Transverse colon (tissue), 4 donors: ENCODE results near the gene HS2ST1. TPM values are rescaled to one million over a fixed set of nuclear protein-coding genes. Genes with fewer than 3 reads are reported as not detected.

ENCODE experiments used
- DNase-seq: peaks from one replicate; pipeline ENCODE4 v3.0.0-alpha.2; 2019
- H3K27ac ChIP-seq, 4 donors: fragments of 200-600 bp; sonication (generic); 2 replicates each; pipeline ENCODE4 v1.5.1; 2016 to 2018; ENCODE audit warnings: inconsistent platforms in 4 of 4
- H3K27me3 ChIP-seq: fragments of 200-600 bp; sonication (generic); 2 replicates; pipeline ENCODE4 v1.5.1; 2017; ENCODE audit warnings: inconsistent platforms
- H3K36me3 ChIP-seq, 4 donors: fragments of 200-600 bp; sonication (generic); 2 replicates each; pipeline ENCODE4 v1.5.1; 2017 to 2019; ENCODE audit warnings: inconsistent platforms in 4 of 4
- H3K4me1 ChIP-seq, 4 donors: fragments of 200-600 bp; sonication (generic); 2 replicates each; pipeline ENCODE4 v1.5.1; 2017 to 2020; ENCODE audit warnings: inconsistent platforms in 4 of 4
- H3K4me3 ChIP-seq, 4 donors: fragments of 200-600 bp; sonication (generic); 1 replicate in 1 of 4; 2 replicates in 3 of 4; pipeline versions ENCODE4 v1.5.1 to v1.6.1; 2017 to 2019; ENCODE audit warnings: inconsistent platforms in 4 of 4
- H3K9me3 ChIP-seq, 2 donors: fragments of 200-600 bp; sonication (generic); 2 replicates each; pipeline ENCODE4 v1.5.1; 2017 to 2019; ENCODE audit warnings: inconsistent platforms in 2 of 2
- EP300 ChIP-seq: sonication (generic); formaldehyde crosslinking; IDR thresholded peaks from one replicate; pipeline ENCODE4 v1.6.1; 2017; ENCODE audit warnings: antibody characterized with exemption, low read depth
- POLR2A ChIP-seq: fragments of 450-650 bp; IDR thresholded peaks from one replicate; pipeline ENCODE4 v1.6.1; 2016; ENCODE audit warnings: antibody characterized with exemption, mild to moderate bottlenecking, moderate library complexity
- POLR2AphosphoS5 ChIP-seq, 3 donors: sonication (generic); formaldehyde crosslinking; IDR thresholded peaks; one replicate each; pipeline ENCODE4 v1.6.1; 2016; ENCODE audit warnings: antibody characterized with exemption in 3 of 3
- WGBS, 2 donors: methylation state at CpG; one replicate each; pipeline ENCODE4 v1.1.5; 2018; ENCODE audit warnings: low coverage in 1 of 2; 5-methylcytosine and 5-hydroxymethylcytosine counted together
- in situ Hi-C, 4 donors: fragments of 200-750 bp; cut with MboI; loops; one replicate each; pipeline versions ENCODE4 v1.15.0 to v1.15.1; 2017; ENCODE audit warnings: low sequenced_read_pairs in 3 of 4, low pct_ligation_motif_present in 1 of 4, low pct_unique_long_range_greater_than_20kb in 1 of 4
- intact Hi-C: fragments of 100-400 bp; cut with DNase I; formaldehyde crosslinking; loops from one replicate; pipeline ENCODE4 v1.15.1; 2023; ENCODE audit warnings: low total_unique reads
- total RNA-seq, 4 donors: library from RNA; depleted of rRNA; stranded (reverse); fragments of >200 nt; gene quantifications; one replicate each; pipeline ENCODE4 v1.1.0, GENCODE V29; 2016
- TF ChIP-seq, protein P1 (sequence below), 5 experiments: fragments of 200-600 bp in 3 of 5; fragments of 450-650 bp in 2 of 5; sonication (generic) in 3 of 5; IDR thresholded peaks; 1 replicate in 2 of 5; 2 replicates in 3 of 5; pipeline ENCODE4 v1.5.1; 2016 to 2017; ENCODE audit warnings: antibody characterized with exemption in 5 of 5, inconsistent platforms in 3 of 5, mild to moderate bottlenecking in 2 of 5, moderate library complexity in 1 of 5

The HS2ST1 gene
- total RNA-seq, 4 donors from 2014 or later, result 1.9 to 17.1 (median 9.9) TPM

DNA sequence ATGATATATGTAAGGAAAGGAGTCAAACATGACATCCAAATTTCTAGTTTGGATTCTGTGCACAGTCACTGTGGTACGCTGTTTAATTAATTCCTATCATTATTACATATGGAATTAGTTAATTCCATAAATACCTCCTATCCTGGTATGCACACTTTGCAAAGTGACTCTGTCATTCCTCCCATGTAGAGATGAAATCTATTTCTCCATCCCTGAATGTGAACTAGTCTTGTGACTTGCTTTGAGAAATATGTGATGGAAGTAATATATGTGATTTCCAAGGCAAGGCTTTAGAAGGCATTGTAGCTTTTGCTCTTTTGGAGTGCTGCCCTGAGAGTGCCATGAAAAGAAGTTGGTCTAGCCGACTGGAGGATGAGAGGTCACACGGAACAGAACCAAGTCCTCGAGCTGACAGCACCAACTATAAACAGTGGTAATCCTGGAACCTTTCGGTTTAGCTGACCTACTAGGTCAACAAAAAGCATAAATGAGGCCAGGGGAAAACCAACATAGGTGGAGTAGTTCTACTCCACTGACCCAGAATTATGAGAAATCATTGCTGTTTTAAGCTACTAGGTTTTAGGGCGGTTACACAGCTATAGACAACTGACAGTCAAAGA is 2.0 kb upstream of the HS2ST1 start:
- intact Hi-C loops (no loop called here), in situ Hi-C loops (loop anchor here in 1 of 4 donors (25.0 kb wide), 1 partner anchor 200 kb away; the partner anchor contains the start of gene SH3GLB1)
- TF ChIP-seq POLR2AphosphoS5 (IDR thresholded peaks at IDR 0.05) (no peak), EP300 (no peak), POLR2A (no peak)
- TF ChIP-seq, protein P1, sequence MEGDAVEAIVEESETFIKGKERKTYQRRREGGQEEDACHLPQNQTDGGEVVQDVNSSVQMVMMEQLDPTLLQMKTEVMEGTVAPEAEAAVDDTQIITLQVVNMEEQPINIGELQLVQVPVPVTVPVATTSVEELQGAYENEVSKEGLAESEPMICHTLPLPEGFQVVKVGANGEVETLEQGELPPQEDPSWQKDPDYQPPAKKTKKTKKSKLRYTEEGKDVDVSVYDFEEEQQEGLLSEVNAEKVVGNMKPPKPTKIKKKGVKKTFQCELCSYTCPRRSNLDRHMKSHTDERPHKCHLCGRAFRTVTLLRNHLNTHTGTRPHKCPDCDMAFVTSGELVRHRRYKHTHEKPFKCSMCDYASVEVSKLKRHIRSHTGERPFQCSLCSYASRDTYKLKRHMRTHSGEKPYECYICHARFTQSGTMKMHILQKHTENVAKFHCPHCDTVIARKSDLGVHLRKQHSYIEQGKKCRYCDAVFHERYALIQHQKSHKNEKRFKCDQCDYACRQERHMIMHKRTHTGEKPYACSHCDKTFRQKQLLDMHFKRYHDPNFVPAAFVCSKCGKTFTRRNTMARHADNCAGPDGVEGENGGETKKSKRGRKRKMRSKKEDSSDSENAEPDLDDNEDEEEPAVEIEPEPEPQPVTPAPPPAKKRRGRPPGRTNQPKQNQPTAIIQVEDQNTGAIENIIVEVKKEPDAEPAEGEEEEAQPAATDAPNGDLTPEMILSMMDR (IDR thresholded peaks at IDR 0.05), result no peak
- Histone ChIP-seq H3K9me3 (no peaks in the 10 kb centered on the region), H3K4me3 (peak overlapping the region in 2 of 4 donors; percentile 77 to 100), H3K4me1 (peaks cover 12 to 35% (median 21%) of the 10 kb centered on the region in 4 donors), H3K27ac (no peak overlapping the region), H3K36me3 (peaks cover 0 to 11% (median 0%) of the 10 kb centered on the region in 4 donors), H3K27me3 (no peaks in the 10 kb centered on the region)
- DNase-seq, result no peak
- 43 to 66% methylated on average over 5 to 6 of the region's 6 CpGs for WGBS, 2 donors

DNA sequence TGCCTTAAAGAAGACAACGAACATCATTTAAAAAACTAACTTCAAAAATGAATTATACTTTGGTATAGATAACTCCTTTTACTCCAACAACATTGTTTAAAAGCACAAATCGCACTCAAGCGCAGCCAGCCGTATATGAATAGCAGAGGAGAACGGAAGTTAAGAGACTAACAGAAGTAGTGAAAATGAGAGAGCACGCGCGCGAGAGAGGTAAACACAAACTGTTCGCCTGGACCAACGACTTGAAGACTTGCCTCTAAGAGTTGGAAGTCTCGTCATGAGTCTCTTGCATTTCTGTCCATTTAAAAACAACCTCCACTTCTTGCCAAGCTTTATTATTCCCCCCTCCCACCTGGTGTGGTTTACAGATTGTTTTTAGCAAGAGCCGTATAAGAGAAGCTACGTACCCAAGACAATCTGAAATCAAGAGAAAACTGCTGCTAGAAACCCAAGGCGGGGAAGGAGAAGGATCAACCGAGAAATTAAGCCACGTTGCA is 988 bp upstream of the HS2ST1 start:
- DNase-seq, result peak; percentile 31
- Histone ChIP-seq H3K4me3 (peak overlapping the region; percentile 77 to 100 (median 96)), H3K27ac (peak overlapping the region; percentile 89 to 96 (median 92)), H3K9me3 (no peaks in the 10 kb centered on the region), H3K27me3 (no peaks in the 10 kb centered on the region), H3K4me1 (peaks cover 12 to 35% (median 21%) of the 10 kb centered on the region in 4 donors), H3K36me3 (peaks cover 0 to 5% (median 0%) of the 10 kb centered on the region in 4 donors)
- intact Hi-C loops, result no loop called here
- no peak for TF ChIP-seq POLR2A
- TF ChIP-seq, protein P1 (IDR thresholded peaks at IDR 0.05), result no peak
- no peak for TF ChIP-seq POLR2AphosphoS5 (IDR thresholded peaks at IDR 0.05)
- TF ChIP-seq EP300, result no peak
- WGBS, 2 donors, result 0% methylated on average over 13 to 17 of the region's 17 CpGs
- in situ Hi-C loops, result loop anchor here in 1 of 4 donors (25.0 kb wide), 1 partner anchor 201 kb away; the partner anchor contains the start of gene SH3GLB1

DNA sequence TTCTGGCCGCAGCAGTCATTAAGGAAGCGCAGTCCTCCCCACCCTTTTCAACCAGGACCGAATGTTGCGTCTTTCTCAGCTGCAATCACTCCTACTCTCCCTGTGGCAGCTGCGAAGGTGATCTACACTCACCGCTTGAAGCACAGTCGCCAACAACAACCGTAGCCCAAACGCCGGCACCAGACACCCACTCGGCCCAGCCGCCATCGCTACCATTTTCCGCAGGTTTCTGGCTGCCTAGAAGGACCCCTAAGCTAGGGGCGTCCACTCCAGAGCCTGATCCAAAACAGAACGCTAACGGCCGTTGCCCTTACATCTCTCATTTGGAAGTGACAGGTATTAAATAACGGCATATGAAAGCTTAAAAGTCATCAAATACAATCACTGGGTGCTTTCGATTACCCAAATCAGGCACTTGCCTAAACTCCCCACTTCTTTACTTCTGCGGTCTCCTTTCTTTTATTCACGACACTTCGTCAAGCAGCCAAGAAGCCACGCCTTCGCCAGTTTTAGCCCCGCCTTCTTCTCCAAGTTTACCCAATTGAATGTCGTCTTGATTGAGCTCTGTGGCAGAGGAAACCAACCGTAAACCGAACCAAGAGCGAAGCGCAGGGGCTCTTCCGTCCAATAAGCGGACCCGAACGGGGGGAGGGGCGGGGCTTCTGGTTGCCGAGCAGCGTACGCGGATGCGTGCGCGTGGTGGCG is 387 bp upstream of the HS2ST1 start, which contains the start of gene SELENOF:
TSS of gene SELENOF (minus strand) at position 231 of the 705 bp plus-strand sequence. CDS start at position 216, 15 bp downstream.
- intact Hi-C loops (no loop called here), in situ Hi-C loops (loop anchor here in 1 of 4 donors (25.0 kb wide), 1 partner anchor 202 kb away; the partner anchor contains the start of gene SH3GLB1)
- Histone ChIP-seq H3K27me3 (no peaks in the 10 kb centered on the region), H3K4me3 (peak within 1 kb of the TSS; percentile 77 to 100 (median 96)), H3K27ac (peak within 1 kb of the TSS; percentile 89 to 96 (median 92)), H3K36me3 (peaks cover 0 to 5% (median 0%) of the 10 kb centered on the region in 4 donors), H3K9me3 (no peaks in the 10 kb centered on the region), H3K4me1 (peaks cover 12 to 34% (median 21%) of the 10 kb centered on the region in 4 donors)
- DNase-seq, result peak; percentile 99
- 0 to 1% methylated on average over 2 to 44 of the region's 44 CpGs for WGBS, 2 donors
- TF ChIP-seq POLR2A (peak; percentile 46), POLR2AphosphoS5 (IDR thresholded peaks at IDR 0.05) (peak in 2 of 3 donors; percentile 21 to 58), EP300 (no peak)
- TF ChIP-seq, protein P1 (IDR thresholded peaks at IDR 0.05), result no peak
